ENCODE measurements around the gene BCR.
"Not testable (repeated sequence)": the region's sequence is repeated elsewhere in the genome, so short reads cannot be mapped to it uniquely, and the experiment has no call there.

The BCR gene

GRCh38 chr22:23180301-23180892 is at the start of gene BCR:
Gene BCR, plus strand, starts transcription at chr22:23180509. Its CDS starts 452 bp downstream, at chr22:23180961.
- DNase-seq, result no peak

DNA sequence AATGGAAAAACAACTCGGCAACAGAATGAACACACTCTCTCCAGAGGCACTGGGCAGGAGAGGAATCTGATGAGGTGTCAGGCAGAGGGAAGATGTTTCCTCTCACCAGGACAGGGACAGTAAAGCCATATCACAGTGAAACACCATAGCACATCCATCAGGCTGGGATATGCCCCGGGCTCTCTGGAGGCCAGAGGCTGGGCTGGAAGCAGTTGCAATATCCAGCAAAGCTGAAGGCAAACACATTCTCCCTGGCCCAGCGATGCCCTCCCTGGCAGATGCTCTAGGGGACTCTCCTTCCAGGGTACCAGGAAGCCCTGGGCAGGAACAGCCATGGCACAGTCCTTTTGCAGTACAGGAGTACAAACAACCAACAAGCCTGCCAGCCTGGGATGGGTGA is 49.6 kb upstream of the BCR start:
- DNase-seq, result no peak

DNA sequence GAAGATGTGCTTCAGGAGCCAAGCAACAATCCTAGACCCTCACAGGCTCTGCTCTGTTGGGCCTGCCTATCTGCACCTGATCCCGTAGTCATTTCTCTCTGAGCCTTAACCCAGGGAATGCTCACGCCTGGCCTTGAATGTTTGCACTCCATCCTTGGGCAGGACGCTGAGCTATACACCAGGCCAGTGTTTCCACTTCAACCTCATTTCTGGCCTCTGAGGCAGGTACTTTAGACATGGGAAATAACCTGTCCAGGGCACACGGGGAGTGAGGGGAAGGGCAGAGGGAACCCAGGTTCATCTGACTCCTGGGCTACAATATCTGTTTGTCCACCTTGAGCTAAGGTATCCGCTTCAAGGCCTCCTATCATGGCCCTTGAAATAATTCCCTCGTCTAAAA is 48.4 kb upstream of the BCR start:
- DNase-seq, result no peak

DNA sequence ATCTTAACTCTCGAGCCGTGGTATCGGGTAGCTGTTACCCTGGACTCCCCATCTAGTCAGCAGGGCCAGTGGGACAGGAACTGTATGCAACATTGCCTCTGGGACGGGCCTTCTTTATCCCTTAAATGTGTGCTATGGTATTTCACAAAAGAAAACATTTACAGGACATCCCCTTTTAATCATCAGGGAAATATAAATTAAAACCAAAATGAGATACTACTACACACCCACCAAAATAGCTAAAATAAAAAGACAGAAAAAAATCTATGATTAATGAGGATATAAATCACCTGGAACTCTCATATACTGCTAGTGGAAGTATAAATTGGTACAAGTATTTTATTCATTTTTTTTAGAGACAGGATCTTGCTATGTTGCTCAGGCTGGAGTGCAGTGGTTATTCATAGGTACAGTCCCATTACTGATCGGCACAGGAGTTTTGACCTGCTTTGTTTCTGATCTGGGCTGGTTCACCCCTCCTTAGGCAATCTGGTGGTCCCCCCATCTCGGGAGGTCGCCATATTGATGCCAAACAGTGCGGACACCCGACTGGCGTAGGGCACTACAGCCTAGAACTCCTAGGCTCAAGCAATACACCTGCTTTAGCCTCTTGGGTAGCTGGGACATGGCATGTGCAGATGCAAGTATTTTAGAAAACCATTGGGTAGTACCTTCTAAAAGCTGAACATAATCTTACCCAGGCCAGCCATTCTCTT is 47.8 kb upstream of the BCR start:
- no peak for DNase-seq

DNA sequence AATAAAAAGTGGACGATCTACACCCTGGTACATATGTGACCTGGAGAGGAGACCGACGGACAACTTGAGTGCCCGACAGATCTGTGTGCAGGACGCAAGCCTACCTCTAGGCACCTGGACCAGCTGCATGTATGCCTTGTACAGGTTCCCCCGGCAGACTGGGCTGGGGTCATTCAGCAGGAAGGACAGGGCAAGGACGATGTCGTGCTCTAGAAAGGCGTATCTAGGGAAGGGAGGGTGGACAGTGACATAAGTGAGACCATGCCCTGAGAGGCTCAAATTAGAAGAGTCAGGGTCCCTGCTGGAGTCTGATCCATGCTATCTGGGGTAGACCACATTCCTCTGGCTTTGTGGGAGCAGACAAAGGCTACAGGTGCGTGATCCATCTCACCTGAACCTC is 46.4 kb upstream of the BCR start:
- DNase-seq, result no peak

- not testable (repeated sequence) for DNase-seq
These were observed 43.3 kb upstream of the BCR start for GRCh38 chr22:23136991-23137390.

- no peak for DNase-seq
These were observed 42.8 kb upstream of the BCR start for GRCh38 chr22:23137468-23137867.

DNA sequence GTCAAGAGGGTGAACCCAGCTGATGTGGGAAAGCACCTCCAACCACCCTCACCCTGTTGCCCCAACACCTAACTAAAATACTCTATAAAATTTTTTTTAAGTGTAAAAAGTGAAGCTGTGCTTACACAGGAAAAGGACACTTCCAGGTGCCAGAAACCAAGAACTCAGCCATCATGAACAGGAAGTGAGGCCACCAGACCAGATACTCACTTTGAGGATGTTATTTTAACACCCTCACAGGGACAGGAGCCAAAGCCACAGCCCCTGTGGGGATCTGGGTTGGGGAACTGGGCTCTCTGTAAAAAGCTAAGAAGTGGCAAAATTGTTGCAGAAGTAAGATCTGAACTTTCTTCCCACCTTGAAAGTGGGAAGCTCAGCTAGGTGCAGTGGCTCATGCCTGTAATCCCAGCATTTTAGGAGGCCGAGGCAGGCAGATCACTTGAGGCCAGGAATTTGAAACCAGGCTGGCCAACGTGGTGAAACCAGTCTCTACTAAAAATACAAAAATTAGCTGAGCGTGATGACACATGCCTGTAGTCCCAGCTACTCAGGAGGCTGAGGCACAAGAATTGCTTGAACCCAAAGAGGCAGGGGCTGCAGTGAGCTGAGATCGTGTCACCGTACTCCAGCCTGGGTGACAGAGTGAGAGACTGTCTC is 42.3 kb upstream of the BCR start:
- DNase-seq, result no peak

DNA sequence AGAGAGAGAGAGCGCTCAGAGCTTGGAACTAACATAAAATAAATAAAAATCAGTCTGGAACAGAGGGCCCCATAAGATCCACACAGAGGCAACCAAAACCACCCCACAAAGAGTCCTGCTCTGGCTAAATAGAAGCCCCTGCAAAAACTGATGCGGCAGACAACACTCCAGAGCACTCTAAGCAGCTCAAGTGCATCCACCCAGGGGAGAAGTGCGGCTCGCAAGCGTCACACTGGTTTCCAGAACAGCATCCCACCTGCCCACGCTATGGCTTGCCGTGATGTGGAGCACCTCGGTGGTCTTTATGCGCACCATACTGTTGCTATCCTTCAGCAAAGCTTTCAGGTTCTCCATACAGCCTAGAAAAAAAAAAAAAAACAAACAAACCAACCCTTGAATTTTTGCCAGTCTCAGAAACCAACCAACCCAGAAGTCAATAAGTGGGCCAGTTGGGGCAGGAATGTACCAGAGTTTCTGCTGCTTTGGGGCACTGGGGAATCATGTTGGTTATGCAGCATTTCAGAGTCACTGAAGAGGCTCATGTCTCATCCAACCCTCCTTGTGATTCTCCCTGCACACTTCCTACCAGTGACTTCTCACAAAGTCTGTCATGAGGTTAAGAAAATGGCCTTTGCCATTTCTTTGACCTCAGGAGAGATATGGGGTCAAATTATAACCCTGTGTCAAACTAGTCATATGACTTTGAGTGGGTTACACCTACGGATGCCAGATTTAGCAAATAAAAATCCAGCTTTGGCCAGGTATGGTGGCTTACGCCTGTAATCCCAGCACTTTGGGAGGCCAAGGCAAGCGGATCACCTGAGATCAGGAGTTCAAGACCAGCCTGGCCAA is 41.5 kb upstream of the BCR start:
- DNase-seq, result no peak

- no peak for DNase-seq
These were observed 39.9 kb upstream of the BCR start for GRCh38 chr22:23140385-23140784.

DNA sequence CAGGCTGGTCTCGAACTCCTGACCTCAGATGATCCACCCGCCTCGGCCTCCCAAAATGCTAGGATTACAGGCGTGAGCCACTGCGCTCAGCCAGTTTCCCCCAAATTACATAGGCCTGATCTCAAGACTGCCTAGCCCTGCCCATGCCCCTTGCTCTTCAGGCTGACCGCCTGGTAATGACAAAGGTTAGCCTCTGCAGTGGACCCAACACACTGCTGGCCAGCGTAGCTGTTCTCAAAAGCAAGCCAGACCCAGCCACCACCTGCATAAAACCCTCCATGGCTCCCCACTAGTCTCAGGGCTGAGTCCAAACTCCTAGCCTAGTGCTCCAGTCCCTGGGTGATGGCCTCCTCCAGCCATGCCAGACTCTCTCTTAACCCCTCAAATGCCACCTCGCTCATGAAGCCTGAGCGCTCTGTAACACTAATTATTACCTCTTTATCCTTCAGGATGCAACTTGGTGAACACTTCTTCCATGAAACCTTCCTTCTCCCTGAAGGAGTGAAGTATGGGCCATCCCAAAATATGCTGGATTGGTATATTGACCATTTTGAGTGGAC is 37.7 kb upstream of the BCR start:
- no peak for DNase-seq

- no peak for DNase-seq
These were observed 37.2 kb upstream of the BCR start for GRCh38 chr22:23143119-23143518.

GRCh38 chr22:23144432-23144831 is 35.9 kb upstream of the BCR start:
- DNase-seq, result no peak

DNA sequence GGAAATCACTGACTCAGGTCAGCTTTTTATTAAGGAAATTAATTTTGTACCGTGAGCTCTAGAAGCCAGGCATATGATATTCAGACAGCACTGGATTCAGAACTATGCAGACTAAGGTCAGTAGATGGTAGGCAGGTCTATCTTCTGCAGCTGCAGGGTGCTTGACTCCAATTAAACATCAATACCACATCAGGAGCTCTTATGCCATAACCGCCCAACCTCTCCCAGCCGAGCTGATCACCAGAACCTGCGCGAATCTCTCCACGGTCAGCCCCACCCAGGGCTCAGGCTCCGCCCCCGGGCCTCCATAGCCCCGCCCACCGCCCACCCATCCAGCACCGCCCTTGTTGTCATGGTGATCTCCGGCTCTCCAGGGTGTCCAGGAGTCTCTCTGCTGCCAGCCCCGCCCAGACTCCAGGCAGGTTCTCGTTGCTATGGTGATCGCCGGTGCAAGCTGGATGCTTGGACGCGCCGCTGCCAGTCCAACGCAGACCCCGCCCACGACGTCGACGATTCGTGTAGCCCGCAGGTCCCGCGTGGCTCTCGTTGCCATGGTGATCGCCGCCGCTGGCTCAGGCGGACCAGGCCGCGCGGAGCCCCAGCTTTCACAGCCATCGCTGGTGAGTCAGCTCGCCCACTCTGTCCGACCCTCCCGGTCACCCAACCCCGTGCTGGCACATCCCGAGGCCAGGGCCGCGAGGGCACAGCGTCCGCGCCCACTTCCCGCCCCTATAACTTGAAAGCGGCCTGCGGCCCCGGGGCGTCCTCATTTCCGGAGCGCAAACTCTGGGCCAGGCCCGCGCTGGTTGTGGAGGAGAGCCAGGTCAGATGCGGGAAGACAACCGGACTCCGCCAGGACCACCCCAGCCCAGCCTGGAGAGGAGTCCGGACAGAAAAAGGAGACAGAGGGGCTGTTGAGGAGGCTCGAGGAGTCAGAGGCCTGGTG is 35.1 kb upstream of the BCR start, which contains the start of gene RAB36:
RAB36 (plus strand) TSS at position 546 of the 946 bp plus-strand sequence. CDS start 1,140 bp downstream, outside the sequence.
- no peak for DNase-seq

GRCh38 chr22:23145878-23146470 is 34.3 kb upstream of the BCR start:
- DNase-seq, result no peak

- DNase-seq, result no peak
These were observed 33.7 kb upstream of the BCR start for GRCh38 chr22:23146478-23147205.

GRCh38 chr22:23147617-23148387 is 32.5 kb upstream of the BCR start:
- no peak for DNase-seq

- no peak for DNase-seq
These were observed 30.5 kb upstream of the BCR start for GRCh38 chr22:23149743-23150238.

DNA sequence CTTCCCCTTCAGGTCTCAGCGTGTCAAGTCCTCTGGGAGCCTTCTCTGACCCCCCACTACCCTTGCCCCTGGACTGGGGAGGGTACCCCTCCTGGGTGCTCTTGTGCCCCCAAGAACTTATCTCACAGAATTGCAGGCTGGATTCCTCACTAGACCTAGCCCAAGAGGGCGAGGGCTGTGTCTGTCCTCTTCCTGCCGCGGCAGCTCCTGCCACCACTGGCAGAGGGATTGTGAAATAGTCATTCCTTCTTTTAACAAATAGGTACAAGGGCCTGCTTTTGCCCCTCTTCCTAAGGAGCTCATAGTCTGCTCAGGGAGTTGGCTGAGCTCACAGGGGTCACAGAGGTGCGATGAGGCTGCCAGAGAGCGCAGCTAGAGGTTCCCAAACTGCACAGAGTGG is 29.5 kb upstream of the BCR start:
- no peak for DNase-seq

DNA sequence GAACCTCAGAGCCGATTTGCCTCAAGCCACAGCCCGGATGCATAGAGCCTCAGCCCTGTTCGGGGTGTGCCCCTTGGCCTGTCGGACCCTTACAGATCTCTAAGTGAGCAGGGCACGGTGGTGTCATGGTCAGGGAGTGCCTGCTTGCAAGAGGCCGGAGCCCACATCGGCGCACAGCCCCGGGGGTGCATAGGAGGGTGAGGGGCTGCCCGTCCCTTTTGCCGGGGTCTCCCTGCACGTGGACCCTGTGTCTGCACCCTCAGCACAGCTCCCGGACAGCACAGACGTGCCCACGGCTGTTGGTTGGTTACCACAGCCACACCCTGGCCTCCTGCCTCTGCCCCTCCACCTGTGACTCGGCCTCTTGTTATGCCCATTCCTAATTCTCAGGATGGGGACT is 28.5 kb upstream of the BCR start:
- DNase-seq, result no peak

All from NCI-H1694 treated with DMSO at 0.1 percent for 48 hours (cell line).